HG03442 (cell line): ENCODE measurements around the gene PARD6A.

Source experiments
- ATAC-seq: cut with Tn5 transposase; IDR thresholded peaks from one replicate; pipeline ENCODE4 v1.9.1; 2021; ENCODE audit warnings: mild to moderate bottlenecking, moderate library complexity; ENCODE audit not compliant: unreplicated experiment

PARD6A gene

GRCh38 chr16:67653128-67653788, 7.5 kb upstream of the PARD6A start:
- no peak for ATAC-seq

GRCh38 chr16:67653789-67654402, 6.9 kb upstream of the PARD6A start:
- no peak for ATAC-seq

- no peak for ATAC-seq
These were observed 6.3 kb upstream of the PARD6A start for GRCh38 chr16:67654403-67654911.

GRCh38 chr16:67655363-67655762, 5.4 kb upstream of the PARD6A start:
- no peak for ATAC-seq

GRCh38 chr16:67656344-67657016, 4.3 kb upstream of the PARD6A start:
- ATAC-seq, result no peak

- no peak for ATAC-seq
These were observed 3.6 kb upstream of the PARD6A start for GRCh38 chr16:67657017-67657608.

- ATAC-seq, result no peak
These were observed 2.8 kb upstream of the PARD6A start for GRCh38 chr16:67657751-67658518.

GRCh38 chr16:67658849-67659674, 1.7 kb upstream of the PARD6A start:
- no peak for ATAC-seq

- ATAC-seq, result peak; percentile 55
These were observed 841 bp upstream of the PARD6A start, which contains the start of gene ACD for GRCh38 chr16:67659675-67660563. Gene ACD, minus strand, starts transcription at chr16:67660260. Its CDS starts 40 bp downstream, at chr16:67660220.

- ATAC-seq, result no peak
These were observed 471 bp downstream of the PARD6A start for GRCh38 chr16:67661101-67661761.

- ATAC-seq, result no peak
These were observed 1.3 kb downstream of the PARD6A start for GRCh38 chr16:67661886-67662652.

- no peak for ATAC-seq
These were observed 1.9 kb downstream of the PARD6A start for GRCh38 chr16:67662653-67663010.

- ATAC-seq, result no peak
These were observed 2.6 kb downstream of the PARD6A start for GRCh38 chr16:67663151-67663876.

GRCh38 chr16:67663877-67664222, 3.1 kb downstream of the PARD6A start:
- ATAC-seq, result no peak

- no peak for ATAC-seq
These were observed 3.5 kb downstream of the PARD6A start for GRCh38 chr16:67664258-67664657.

GRCh38 chr16:67664871-67665270, 4.1 kb downstream of the PARD6A start:
- ATAC-seq, result no peak

GRCh38 chr16:67665598-67665997, 4.8 kb downstream of the PARD6A start:
- no peak for ATAC-seq
